ENCODE measurements around the gene TIRAP. TPM values are rescaled to one million over a fixed set of nuclear protein-coding genes. Genes with fewer than 3 reads are reported as not detected.
A peak's percentile ranks its signal among the peaks of the same experiment; 100 is the strongest.
"Not testable (repeated sequence)": the region's sequence is repeated elsewhere in the genome, so short reads cannot be mapped to it uniquely, and the experiment has no call there.

TIRAP gene
- total RNA-seq, result 9.2 to 10.2 TPM (median 10.0 TPM) in 3 replicates

GRCh38 chr11:126282736-126283591, at the start of gene TIRAP:
Gene TIRAP, plus strand, starts transcription at chr11:126283093. Its CDS starts 7,802 bp downstream, at chr11:126290895.
- peak within 1 kb of the TSS; percentile 95 for H3K27ac Mint-ChIP-seq
- peaks cover 28% of the 10 kb centered on the region for H3K4me1 Mint-ChIP-seq
- H3K36me3 Mint-ChIP-seq, result no peaks in the 10 kb centered on the region
- DNase-seq (ENCODE audit: low spot score in 2 of 2, unreplicated experiment in 2 of 2), result peak; percentile 48 to 69
- no peaks in the 10 kb centered on the region for H3K9me3 Mint-ChIP-seq
- no peaks in the 10 kb centered on the region for H3K27me3 Mint-ChIP-seq (ENCODE audit: low read depth)
- H3K4me3 Mint-ChIP-seq, result peak within 1 kb of the TSS; percentile 95
- TF ChIP-seq CTCF (IDR thresholded peaks at IDR 0.05; ENCODE audit: unreplicated experiment), result no peak

- Mint-ChIP-seq H3K36me3 (peaks cover 13% of the 10 kb centered on the region), H3K9me3 (peaks cover 5% of the 10 kb centered on the region), H3K27me3 (ENCODE audit: low read depth) (no peaks in the 10 kb centered on the region), H3K4me3 (no peak overlapping the region), H3K4me1 (peaks cover 16% of the 10 kb centered on the region), H3K27ac (no peak overlapping the region)
- TF ChIP-seq CTCF (IDR thresholded peaks at IDR 0.05; ENCODE audit: unreplicated experiment), result no peak
- no peak for DNase-seq (ENCODE audit: low spot score in 2 of 2, unreplicated experiment in 2 of 2)
Measured at GRCh38 chr11:126233391-126233790, 49.5 kb upstream of the TIRAP start.

GRCh38 chr11:126246636-126247035, 36.3 kb upstream of the TIRAP start:
- no peaks in the 10 kb centered on the region for H3K27me3 Mint-ChIP-seq (ENCODE audit: low read depth)
- no peak overlapping the region for H3K27ac Mint-ChIP-seq
- H3K9me3 Mint-ChIP-seq, result no peaks in the 10 kb centered on the region
- H3K4me3 Mint-ChIP-seq, result no peak overlapping the region
- DNase-seq (ENCODE audit: low spot score in 2 of 2, unreplicated experiment in 2 of 2), result no peak
- no peak for TF ChIP-seq CTCF (IDR thresholded peaks at IDR 0.05; ENCODE audit: unreplicated experiment)
- no peaks in the 10 kb centered on the region for H3K4me1 Mint-ChIP-seq
- H3K36me3 Mint-ChIP-seq, result peaks cover 33% of the 10 kb centered on the region

- Mint-ChIP-seq H3K27me3 (ENCODE audit: low read depth) (no peaks in the 10 kb centered on the region), H3K9me3 (no peaks in the 10 kb centered on the region), H3K4me3 (no peak overlapping the region), H3K36me3 (peaks cover 39% of the 10 kb centered on the region), H3K4me1 (no peaks in the 10 kb centered on the region), H3K27ac (no peak overlapping the region)
- DNase-seq (ENCODE audit: low spot score in 2 of 2, unreplicated experiment in 2 of 2), result no peak
- TF ChIP-seq CTCF (IDR thresholded peaks at IDR 0.05; ENCODE audit: unreplicated experiment), result no peak
Measured at GRCh38 chr11:126253265-126253664, 29.6 kb upstream of the TIRAP start.

- DNase-seq (ENCODE audit: low spot score in 2 of 2, unreplicated experiment in 2 of 2), result no peak
- Mint-ChIP-seq H3K27me3 (ENCODE audit: low read depth) (no peaks in the 10 kb centered on the region), H3K4me1 (no peaks in the 10 kb centered on the region), H3K4me3 (no peak overlapping the region), H3K27ac (no peak overlapping the region), H3K9me3 (no peaks in the 10 kb centered on the region), H3K36me3 (peaks cover 39% of the 10 kb centered on the region)
- no peak for TF ChIP-seq CTCF (IDR thresholded peaks at IDR 0.05; ENCODE audit: unreplicated experiment)
Measured at GRCh38 chr11:126254819-126255218, 28.1 kb upstream of the TIRAP start.

- DNase-seq (ENCODE audit: low spot score in 2 of 2, unreplicated experiment in 2 of 2); H3K4me1 Mint-ChIP-seq; H3K4me3 Mint-ChIP-seq; H3K9me3 Mint-ChIP-seq; H3K27me3 Mint-ChIP-seq (ENCODE audit: low read depth); H3K27ac Mint-ChIP-seq: not testable (repeated sequence)
- peaks cover 36% of the 10 kb centered on the region for H3K36me3 Mint-ChIP-seq
Measured at GRCh38 chr11:126255507-126255906, 27.4 kb upstream of the TIRAP start.
